GM12878 (cell line): ENCODE measurements around the gene SIL1. TPM values are rescaled to one million over a fixed set of nuclear protein-coding genes. Genes with fewer than 3 reads are reported as not detected.

ENCODE experiments used
- ATAC-seq: fragments of 200-7000 bp; cut with Tn5 transposase; 3 replicates; pipeline ENCODE4 v1.9.1; 2020; ENCODE audit warnings: mild to moderate bottlenecking, moderate library complexity
- BruUV-seq: library from RNA; stranded (reverse); fragments of 400-500 nt; replicated peaks from 2 replicates; lab custom pipeline; 2021; lab: Mats Ljungman, UMichigan
- CTCF ChIA-PET: fragments of 300-600 bp; sonication (Branson Sonifier 250); formaldehyde crosslinking; extraction: SDS; loops from one replicate; lab custom pipeline; 2021; ENCODE audit warnings: inconsistent platforms; lab: Yijun Ruan, JAX
- POLR2A ChIA-PET: fragments of 350-600 bp; formaldehyde crosslinking; extraction: SDS; loops from one replicate; lab custom pipeline; 2021; ENCODE audit warnings: inconsistent platforms; lab: Charles Lee
- RAD21 ChIA-PET: fragments of 300-600 bp; sonication (Branson Sonifier 250); formaldehyde crosslinking; loops from one replicate; lab custom pipeline; 2023; ENCODE audit warnings: antibody characterized with exemption; ENCODE audit not compliant: unreplicated experiment; lab: Charles Lee
- SMC1A ChIA-PET: fragments of 300-600 bp; sonication (Branson Sonifier 250); formaldehyde crosslinking; loops from one replicate; lab custom pipeline; 2023; ENCODE audit not compliant: unreplicated experiment, uncharacterized antibody; lab: Charles Lee
- DNase-seq: peaks from one replicate; pipeline ENCODE4 v3.0.0-alpha.2; 2011; ENCODE audit warnings: low read depth, low spot score
- FAIRE-seq: peaks from 3 replicates; lab custom pipeline; 2011; peaks lifted over from hg19 to GRCh38; lab: Jason Lieb, UNC
- H2AFZ ChIP-seq: 2 replicates; pipeline ENCODE4 v1.6.0; 2011; ENCODE audit warnings: low read depth, low read length, control low read depth; ENCODE audit not compliant: control insufficient read depth
- H3K27ac ChIP-seq: 2 replicates; pipeline ENCODE4 v1.5.1; 2011; ENCODE audit warnings: control low read depth; ENCODE audit not compliant: control insufficient read depth, insufficient read depth
- H3K27me3 ChIP-seq, 2 experiments: replicated peaks in 1 of 2; 2 replicates each; pipeline versions ENCODE4 v1.6.0 to v1.6.1; 2011; ENCODE audit warnings: low read length in 1 of 2; ENCODE audit not compliant: control insufficient read depth in 2 of 2, insufficient read depth in 2 of 2
- H3K36me3 ChIP-seq, 2 experiments: 2 replicates each; pipeline ENCODE4 v1.5.1; 2011; ENCODE audit warnings: low read length in 1 of 2; ENCODE audit not compliant: control insufficient read depth in 2 of 2, insufficient read depth in 2 of 2
- H3K4me1 ChIP-seq: 2 replicates; pipeline ENCODE4 v1.6.1; 2011; ENCODE audit warnings: mild to moderate bottlenecking, low read length, moderate library complexity, mixed read lengths; ENCODE audit not compliant: control insufficient read depth, insufficient read depth
- H3K4me2 ChIP-seq: 2 replicates; pipeline ENCODE4 v1.6.0; 2011; ENCODE audit warnings: control low read depth; ENCODE audit not compliant: control insufficient read depth, insufficient read depth
- H3K4me3 ChIP-seq: fragments of 200-600 bp; sonication (generic); 2 replicates; pipeline ENCODE4 v1.5.1; 2016
- H3K79me2 ChIP-seq: 2 replicates; pipeline ENCODE4 v1.6.0; 2011; ENCODE audit warnings: low read length; ENCODE audit not compliant: control insufficient read depth, insufficient read depth
- H3K9ac ChIP-seq: 2 replicates; pipeline ENCODE4 v1.8.0; 2011; ENCODE audit warnings: low read length, control low read depth, mixed read lengths; ENCODE audit not compliant: control insufficient read depth, insufficient read depth
- H3K9me3 ChIP-seq: replicated peaks from 3 replicates; pipeline ENCODE4 v1.5.1; 2011; ENCODE audit warnings: mild to moderate bottlenecking, low read length; ENCODE audit not compliant: control insufficient read depth, insufficient read depth
- H4K20me1 ChIP-seq: 2 replicates; pipeline ENCODE4 v1.6.0; 2011; ENCODE audit not compliant: control insufficient read depth, insufficient read depth
- BACH1 ChIP-seq: fragments of 450-650 bp; IDR thresholded peaks from 2 replicates; pipeline ENCODE4 v1.6.1; 2017; ENCODE audit warnings: mild to moderate bottlenecking, borderline replicate concordance
- CHD1 ChIP-seq: IDR thresholded peaks from 2 replicates; pipeline ENCODE4 v1.6.1; 2012; ENCODE audit warnings: low read depth, low read length, improper control_type of control experiment
- CREM ChIP-seq: IDR thresholded peaks from 2 replicates; pipeline ENCODE4 v1.6.1; 2014; ENCODE audit warnings: antibody characterized with exemption, low read depth
- IKZF2 ChIP-seq, 2 experiments: fragments of 450-650 bp; IDR thresholded peaks; 2 replicates each; pipeline ENCODE4 v1.6.1; 2017; ENCODE audit warnings: mild to moderate bottlenecking in 2 of 2, moderate library complexity in 2 of 2
- KAT2A ChIP-seq: conservative IDR thresholded peaks from 2 replicates; pipeline ENCODE4 v1.6.1; 2011; ENCODE audit warnings: low read depth, low read length; ENCODE audit not compliant: control insufficient read depth
- NFXL1 ChIP-seq: fragments of 450-650 bp; IDR thresholded peaks from 2 replicates; pipeline ENCODE4 v1.6.1; 2017; ENCODE audit warnings: antibody characterized with exemption, mild to moderate bottlenecking, borderline replicate concordance
- POLR2A ChIP-seq: IDR thresholded peaks from 2 replicates; pipeline ENCODE4 v1.6.1; 2011; ENCODE audit warnings: low read depth, mild to moderate bottlenecking, low read length
- POLR2AphosphoS2 ChIP-seq: IDR thresholded peaks from 2 replicates; pipeline ENCODE4 v1.6.1; 2011; ENCODE audit warnings: low read depth, mild to moderate bottlenecking, low read length, improper control_type of control experiment, moderate library complexity
- SREBF2 ChIP-seq: IDR thresholded peaks from 2 replicates; pipeline ENCODE4 v1.6.1; 2012; ENCODE audit warnings: mild to moderate bottlenecking, low read length
- STAT1 ChIP-seq: fragments of 450-650 bp; conservative IDR thresholded peaks from 2 replicates; pipeline ENCODE4 v1.6.1; 2014; ENCODE audit warnings: antibody characterized with exemption, mild to moderate bottlenecking
- ZNF217 ChIP-seq: fragments of 450-650 bp; IDR thresholded peaks from 2 replicates; pipeline ENCODE4 v1.6.1; 2017; ENCODE audit warnings: antibody characterized with exemption, mild to moderate bottlenecking
- ZZZ3 ChIP-seq: IDR thresholded peaks from 2 replicates; pipeline ENCODE4 v1.6.1; 2011; ENCODE audit warnings: low read depth; ENCODE audit not compliant: control insufficient read depth, insufficient read length
- WGBS: methylation state at CpG from one replicate; pipeline ENCODE4 v1.1.6; 2016; ENCODE audit warnings: low lambda C conversion rate; ENCODE audit not compliant: insufficient replicate concordance, insufficient coverage; ENCODE audit errors: missing lambda C conversion rate; 5-methylcytosine and 5-hydroxymethylcytosine counted together
- in situ Hi-C: fragments of 300-500 bp; cut with MboI; formaldehyde crosslinking; loops from 9 replicates; pipeline ENCODE4 v1.14.3; 2018; ENCODE audit warnings: mixed read lengths
- intact Hi-C: fragments of 100-400 bp; cut with micrococcal nuclease; formaldehyde crosslinking; loops from one replicate; pipeline ENCODE4 v1.14.2; 2022; ENCODE audit not compliant: unreplicated experiment
- polyA plus RNA-seq, 11 experiments: library from polyadenylated mRNA; depleted of rRNA in 4 of 11; unstranded in 6 of 11; stranded (reverse) in 5 of 11; fragments of >200 nt; fragmentation: Nextera tagmentation in 4 of 11; fragmentation: Illumina TruSeq in 1 of 11; extraction: Ambion mirVana in 4 of 11; extraction: Trizol in 1 of 11; gene quantifications; 1 replicate in 1 of 11; 2 replicates in 10 of 11; pipeline versions ENCODE4 v1.2.1 to v1.2.3, GENCODE V29; 2011 to 2016; ENCODE audit warnings: inconsistent platforms in 2 of 11, missing spikeins in 2 of 11, low read depth in 1 of 11
- total RNA-seq, 4 experiments: library from RNA; depleted of rRNA in 3 of 4; stranded (reverse); fragments of >200 nt in 3 of 4; fragmentation: Illumina TruSeq in 1 of 4; extraction: Trizol in 1 of 4; gene quantifications; 2 replicates each; pipeline versions ENCODE4 v1.2.1 to v1.2.3, GENCODE V29; 2013 to 2021
- TF ChIP-seq, protein P1 (sequence below): IDR thresholded peaks from 2 replicates; pipeline ENCODE4 v1.6.1; 2012; ENCODE audit warnings: low read depth, low read length, improper control_type of control experiment
- TF ChIP-seq, protein P2 (sequence below): fragments of 450-650 bp; IDR thresholded peaks from 2 replicates; pipeline ENCODE4 v1.6.1; 2017; ENCODE audit warnings: antibody characterized with exemption, mild to moderate bottlenecking, moderate library complexity
- TF ChIP-seq, protein P3 (sequence below): IDR thresholded peaks from 2 replicates; pipeline ENCODE4 v1.6.1; 2012; ENCODE audit warnings: low read depth, low read length, improper control_type of control experiment
- TF ChIP-seq, protein P4 (sequence below): fragments of 450-650 bp; IDR thresholded peaks from 2 replicates; pipeline ENCODE4 v1.6.1; 2016; ENCODE audit warnings: mild to moderate bottlenecking, moderate library complexity, borderline replicate concordance

The SIL1 gene
- total and polyA plus RNA-seq, 10 of the 15 experiments (the other 5 are each of a cell fraction or from before 2014, with no cell fraction given) = 4.1 to 49.8 (median 29.4) TPM

DNA sequence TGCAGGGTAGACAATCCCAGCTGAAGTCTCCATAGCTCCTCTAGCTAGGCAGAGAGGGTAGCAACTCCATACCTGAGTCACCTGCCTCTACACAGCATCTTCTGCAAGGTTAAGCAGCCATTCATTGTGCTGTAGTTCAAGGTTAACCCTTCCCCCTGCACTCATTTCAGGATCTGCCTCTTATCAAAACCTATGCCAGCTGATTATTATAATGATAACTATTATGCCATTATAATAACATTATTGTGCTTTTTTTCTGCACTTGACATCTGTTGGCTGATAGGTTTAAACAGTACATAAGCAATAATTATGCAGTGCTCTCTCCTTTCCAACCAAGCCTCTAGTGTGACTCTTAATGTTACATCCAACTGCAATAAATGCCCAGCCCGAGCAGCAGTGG is 17.3 kb downstream of the SIL1 start:
- BruUV-seq = no TSS peak
- POLR2A ChIA-PET = interaction anchor here (0.7 kb wide), 1 partner anchor 325 kb away, joined by 3 read pairs; no protein-coding TSS in a partner anchor
- H3K79me2 ChIP-seq = peaks cover 38% of the 10 kb centered on the region
- FAIRE-seq = no peak
- no peaks in the 10 kb centered on the region for H3K36me3 ChIP-seq
- H2AFZ ChIP-seq = no peak overlapping the region
- no peak overlapping the region for H3K4me3 ChIP-seq
- in situ Hi-C loops (no loop called here), intact Hi-C loops (no loop called here)
- no peak overlapping the region for H3K27ac ChIP-seq
- no peaks in the 10 kb centered on the region for H4K20me1 ChIP-seq
- no peak for ATAC-seq
- H3K27me3 ChIP-seq = no peaks in the 10 kb centered on the region
- no peak for TF ChIP-seq NFXL1
- TF ChIP-seq CHD1 = no peak
- TF ChIP-seq KAT2A = no peak
- TF ChIP-seq ZZZ3 = no peak
- no peak for TF ChIP-seq ZNF217
- no peak for TF ChIP-seq BACH1
- TF ChIP-seq, protein P1, sequence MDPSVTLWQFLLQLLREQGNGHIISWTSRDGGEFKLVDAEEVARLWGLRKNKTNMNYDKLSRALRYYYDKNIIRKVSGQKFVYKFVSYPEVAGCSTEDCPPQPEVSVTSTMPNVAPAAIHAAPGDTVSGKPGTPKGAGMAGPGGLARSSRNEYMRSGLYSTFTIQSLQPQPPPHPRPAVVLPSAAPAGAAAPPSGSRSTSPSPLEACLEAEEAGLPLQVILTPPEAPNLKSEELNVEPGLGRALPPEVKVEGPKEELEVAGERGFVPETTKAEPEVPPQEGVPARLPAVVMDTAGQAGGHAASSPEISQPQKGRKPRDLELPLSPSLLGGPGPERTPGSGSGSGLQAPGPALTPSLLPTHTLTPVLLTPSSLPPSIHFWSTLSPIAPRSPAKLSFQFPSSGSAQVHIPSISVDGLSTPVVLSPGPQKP = no peak
- TF ChIP-seq CREM = no peak
- TF ChIP-seq SREBF2 = no peak
- TF ChIP-seq, protein P2, sequence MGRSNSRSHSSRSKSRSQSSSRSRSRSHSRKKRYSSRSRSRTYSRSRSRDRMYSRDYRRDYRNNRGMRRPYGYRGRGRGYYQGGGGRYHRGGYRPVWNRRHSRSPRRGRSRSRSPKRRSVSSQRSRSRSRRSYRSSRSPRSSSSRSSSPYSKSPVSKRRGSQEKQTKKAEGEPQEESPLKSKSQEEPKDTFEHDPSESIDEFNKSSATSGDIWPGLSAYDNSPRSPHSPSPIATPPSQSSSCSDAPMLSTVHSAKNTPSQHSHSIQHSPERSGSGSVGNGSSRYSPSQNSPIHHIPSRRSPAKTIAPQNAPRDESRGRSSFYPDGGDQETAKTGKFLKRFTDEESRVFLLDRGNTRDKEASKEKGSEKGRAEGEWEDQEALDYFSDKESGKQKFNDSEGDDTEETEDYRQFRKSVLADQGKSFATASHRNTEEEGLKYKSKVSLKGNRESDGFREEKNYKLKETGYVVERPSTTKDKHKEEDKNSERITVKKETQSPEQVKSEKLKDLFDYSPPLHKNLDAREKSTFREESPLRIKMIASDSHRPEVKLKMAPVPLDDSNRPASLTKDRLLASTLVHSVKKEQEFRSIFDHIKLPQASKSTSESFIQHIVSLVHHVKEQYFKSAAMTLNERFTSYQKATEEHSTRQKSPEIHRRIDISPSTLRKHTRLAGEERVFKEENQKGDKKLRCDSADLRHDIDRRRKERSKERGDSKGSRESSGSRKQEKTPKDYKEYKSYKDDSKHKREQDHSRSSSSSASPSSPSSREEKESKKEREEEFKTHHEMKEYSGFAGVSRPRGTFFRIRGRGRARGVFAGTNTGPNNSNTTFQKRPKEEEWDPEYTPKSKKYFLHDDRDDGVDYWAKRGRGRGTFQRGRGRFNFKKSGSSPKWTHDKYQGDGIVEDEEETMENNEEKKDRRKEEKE = no peak
- TF ChIP-seq POLR2A = no peak
- TF ChIP-seq POLR2AphosphoS2 = no peak
- no peak for TF ChIP-seq STAT1
- TF ChIP-seq, protein P3, sequence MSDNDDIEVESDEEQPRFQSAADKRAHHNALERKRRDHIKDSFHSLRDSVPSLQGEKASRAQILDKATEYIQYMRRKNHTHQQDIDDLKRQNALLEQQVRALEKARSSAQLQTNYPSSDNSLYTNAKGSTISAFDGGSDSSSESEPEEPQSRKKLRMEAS = no peak
- no peak for TF ChIP-seq IKZF2 (IDR thresholded peaks at IDR 0.05)
- TF ChIP-seq, protein P4, sequence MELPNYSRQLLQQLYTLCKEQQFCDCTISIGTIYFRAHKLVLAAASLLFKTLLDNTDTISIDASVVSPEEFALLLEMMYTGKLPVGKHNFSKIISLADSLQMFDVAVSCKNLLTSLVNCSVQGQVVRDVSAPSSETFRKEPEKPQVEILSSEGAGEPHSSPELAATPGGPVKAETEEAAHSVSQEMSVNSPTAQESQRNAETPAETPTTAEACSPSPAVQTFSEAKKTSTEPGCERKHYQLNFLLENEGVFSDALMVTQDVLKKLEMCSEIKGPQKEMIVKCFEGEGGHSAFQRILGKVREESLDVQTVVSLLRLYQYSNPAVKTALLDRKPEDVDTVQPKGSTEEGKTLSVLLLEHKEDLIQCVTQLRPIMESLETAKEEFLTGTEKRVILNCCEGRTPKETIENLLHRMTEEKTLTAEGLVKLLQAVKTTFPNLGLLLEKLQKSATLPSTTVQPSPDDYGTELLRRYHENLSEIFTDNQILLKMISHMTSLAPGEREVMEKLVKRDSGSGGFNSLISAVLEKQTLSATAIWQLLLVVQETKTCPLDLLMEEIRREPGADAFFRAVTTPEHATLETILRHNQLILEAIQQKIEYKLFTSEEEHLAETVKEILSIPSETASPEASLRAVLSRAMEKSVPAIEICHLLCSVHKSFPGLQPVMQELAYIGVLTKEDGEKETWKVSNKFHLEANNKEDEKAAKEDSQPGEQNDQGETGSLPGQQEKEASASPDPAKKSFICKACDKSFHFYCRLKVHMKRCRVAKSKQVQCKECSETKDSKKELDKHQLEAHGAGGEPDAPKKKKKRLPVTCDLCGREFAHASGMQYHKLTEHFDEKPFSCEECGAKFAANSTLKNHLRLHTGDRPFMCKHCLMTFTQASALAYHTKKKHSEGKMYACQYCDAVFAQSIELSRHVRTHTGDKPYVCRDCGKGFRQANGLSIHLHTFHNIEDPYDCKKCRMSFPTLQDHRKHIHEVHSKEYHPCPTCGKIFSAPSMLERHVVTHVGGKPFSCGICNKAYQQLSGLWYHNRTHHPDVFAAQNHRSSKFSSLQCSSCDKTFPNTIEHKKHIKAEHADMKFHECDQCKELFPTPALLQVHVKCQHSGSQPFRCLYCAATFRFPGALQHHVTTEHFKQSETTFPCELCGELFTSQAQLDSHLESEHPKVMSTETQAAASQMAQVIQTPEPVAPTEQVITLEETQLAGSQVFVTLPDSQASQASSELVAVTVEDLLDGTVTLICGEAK = no peak
- RAD21 ChIA-PET = interaction anchor here (1.0 kb wide), 1 partner anchor 17 kb away, joined by 3 read pairs; the partner anchor contains the start of gene SIL1
- SMC1A ChIA-PET = no interaction called here
- H3K4me1 ChIP-seq = peaks cover 49% of the 10 kb centered on the region
- CTCF ChIA-PET = no interaction called here
- WGBS = 100% methylated on average over 1 of the region's 1 CpG
- no peak overlapping the region for H3K9ac ChIP-seq
- no peaks in the 10 kb centered on the region for H3K9me3 ChIP-seq
- no peak overlapping the region for H3K4me2 ChIP-seq
- no peak for DNase-seq
